D721Med (cell line): Measurements from ENCODE around the gene LRFN2.

Source experiments
- DNase-seq: peaks from one replicate; pipeline ENCODE4 v3.0.0; 2011; ENCODE audit warnings: low spot score; ENCODE audit not compliant: insufficient read length
- FAIRE-seq: peaks from 2 replicates; lab custom pipeline; 2011; peaks lifted over from hg19 to GRCh38; lab: Jason Lieb, UNC
- TF ChIP-seq, protein P1 (sequence below): IDR thresholded peaks from 2 replicates; pipeline ENCODE4 v1.5.1; 2012; ENCODE audit warnings: mild to moderate bottlenecking, control low read depth; ENCODE audit not compliant: insufficient read depth; ENCODE audit errors: missing control alignments

LRFN2 gene

DNA sequence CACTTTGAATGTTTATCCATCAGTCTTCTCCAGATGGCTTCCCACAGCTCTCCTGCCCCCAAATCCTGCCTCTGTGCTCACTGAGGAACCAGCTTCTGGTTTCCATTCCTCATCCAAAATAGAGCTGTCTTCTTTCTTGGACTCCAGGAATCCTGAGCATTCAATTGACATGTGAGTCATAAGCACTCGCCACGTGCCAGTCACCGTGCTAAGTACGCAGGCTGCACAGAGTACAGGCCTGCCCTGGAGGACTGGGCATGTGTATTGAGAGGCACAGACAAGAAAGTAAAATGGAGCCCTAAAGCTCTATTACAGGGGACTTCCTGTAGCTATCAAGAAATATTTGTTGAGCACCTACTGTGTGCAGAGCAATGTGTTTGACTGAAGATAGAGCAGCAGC, 39.7 kb upstream of the LRFN2 start:
- TF ChIP-seq, protein P1, sequence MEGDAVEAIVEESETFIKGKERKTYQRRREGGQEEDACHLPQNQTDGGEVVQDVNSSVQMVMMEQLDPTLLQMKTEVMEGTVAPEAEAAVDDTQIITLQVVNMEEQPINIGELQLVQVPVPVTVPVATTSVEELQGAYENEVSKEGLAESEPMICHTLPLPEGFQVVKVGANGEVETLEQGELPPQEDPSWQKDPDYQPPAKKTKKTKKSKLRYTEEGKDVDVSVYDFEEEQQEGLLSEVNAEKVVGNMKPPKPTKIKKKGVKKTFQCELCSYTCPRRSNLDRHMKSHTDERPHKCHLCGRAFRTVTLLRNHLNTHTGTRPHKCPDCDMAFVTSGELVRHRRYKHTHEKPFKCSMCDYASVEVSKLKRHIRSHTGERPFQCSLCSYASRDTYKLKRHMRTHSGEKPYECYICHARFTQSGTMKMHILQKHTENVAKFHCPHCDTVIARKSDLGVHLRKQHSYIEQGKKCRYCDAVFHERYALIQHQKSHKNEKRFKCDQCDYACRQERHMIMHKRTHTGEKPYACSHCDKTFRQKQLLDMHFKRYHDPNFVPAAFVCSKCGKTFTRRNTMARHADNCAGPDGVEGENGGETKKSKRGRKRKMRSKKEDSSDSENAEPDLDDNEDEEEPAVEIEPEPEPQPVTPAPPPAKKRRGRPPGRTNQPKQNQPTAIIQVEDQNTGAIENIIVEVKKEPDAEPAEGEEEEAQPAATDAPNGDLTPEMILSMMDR = no peak
- FAIRE-seq (no peak), DNase-seq (no peak)

DNA sequence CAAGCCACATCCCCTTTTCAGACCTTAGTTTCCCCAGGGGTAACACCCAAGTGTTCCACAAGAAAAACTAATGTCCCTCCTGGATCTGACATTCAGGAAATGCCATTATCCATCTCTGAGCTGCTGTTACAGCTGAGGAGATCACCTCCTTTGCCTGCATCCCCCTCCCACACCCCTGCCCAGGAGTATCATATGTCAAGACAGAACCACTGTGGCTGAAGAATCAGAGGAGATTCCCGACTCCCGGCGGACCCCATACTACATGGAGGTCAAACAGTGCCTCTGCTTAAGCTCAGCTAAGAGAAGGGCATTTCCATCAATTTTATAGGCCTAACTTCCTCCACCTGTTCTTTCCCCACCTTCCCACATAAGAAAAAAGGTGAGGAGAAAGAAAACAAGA, 36.8 kb upstream of the LRFN2 start:
- no peak for FAIRE-seq
- DNase-seq = no peak
- TF ChIP-seq, protein P1 = no peak

DNA sequence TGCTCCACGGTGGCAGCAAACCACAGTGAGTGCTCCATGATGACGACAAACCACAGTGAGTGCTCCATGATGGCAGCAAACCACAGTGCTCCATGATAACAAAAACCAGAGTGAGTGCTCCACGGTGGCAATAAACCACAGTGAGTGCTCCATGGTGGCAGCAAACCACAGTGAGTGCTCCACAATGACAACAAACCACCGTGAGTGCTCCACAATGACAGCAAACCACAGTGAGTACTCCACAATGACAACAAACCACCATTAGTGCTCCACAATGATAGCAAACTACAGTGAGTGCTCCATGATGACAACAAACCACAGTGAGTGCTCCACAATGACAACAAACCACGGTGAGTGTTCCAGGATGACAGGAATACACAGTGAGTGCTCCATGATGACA, 36.0 kb upstream of the LRFN2 start:
- TF ChIP-seq, protein P1 = no peak
- no peak for DNase-seq
- FAIRE-seq = no peak

DNA sequence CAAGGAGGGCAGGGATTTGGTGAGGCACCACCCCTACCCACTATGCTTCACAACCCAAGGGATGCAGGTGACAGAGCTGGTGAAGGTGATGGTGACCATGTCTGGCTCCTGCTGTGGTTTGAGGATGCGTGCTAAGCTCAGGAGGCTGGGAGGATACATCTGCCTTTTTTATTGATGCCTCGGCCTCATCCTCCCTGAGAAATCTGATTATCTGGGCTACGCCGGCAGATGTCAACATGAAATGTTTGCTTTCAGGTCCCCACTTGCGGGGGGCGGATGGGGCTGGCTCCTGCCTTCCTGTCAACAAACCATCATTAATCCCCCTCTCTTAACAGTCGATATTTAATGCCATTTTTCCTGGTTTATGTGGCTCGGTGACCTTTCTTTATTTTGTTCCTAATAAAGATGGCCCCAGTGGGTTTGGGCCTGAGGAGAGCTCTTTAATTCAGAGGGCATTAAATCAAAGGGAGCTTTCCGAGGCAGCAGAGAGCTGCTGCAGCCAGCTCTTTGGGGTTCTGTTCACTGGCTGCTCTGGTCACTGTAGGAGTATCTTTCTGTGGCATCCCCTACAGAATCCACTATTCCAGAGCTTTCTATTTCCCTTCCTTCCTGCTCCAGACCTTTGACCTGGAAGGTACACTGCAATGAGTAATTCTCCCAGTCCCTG, 33.5 kb upstream of the LRFN2 start:
- DNase-seq (no peak), FAIRE-seq (peak; percentile 21)
- TF ChIP-seq, protein P1 = no peak

DNA sequence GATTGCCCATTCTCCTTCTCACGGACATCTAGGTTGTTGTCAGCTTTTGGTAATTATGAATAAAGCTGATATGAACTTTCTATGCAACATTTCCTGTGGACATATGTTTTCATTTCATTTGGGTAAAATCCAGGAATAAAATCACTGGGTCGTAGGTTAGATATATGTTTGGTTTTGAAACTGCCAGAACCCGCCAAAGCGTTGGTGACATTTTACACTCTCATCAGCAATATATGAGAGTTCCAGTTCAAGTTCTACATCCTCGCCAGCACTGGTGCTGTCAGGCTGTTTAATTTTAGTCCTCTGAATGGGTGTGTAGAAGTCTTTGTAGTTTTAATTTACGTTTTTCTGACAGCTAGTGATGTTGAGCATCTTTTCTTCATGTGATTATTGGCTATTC, 27.5 kb upstream of the LRFN2 start:
- FAIRE-seq (no peak), DNase-seq (no peak)
- TF ChIP-seq, protein P1 = no peak

DNA sequence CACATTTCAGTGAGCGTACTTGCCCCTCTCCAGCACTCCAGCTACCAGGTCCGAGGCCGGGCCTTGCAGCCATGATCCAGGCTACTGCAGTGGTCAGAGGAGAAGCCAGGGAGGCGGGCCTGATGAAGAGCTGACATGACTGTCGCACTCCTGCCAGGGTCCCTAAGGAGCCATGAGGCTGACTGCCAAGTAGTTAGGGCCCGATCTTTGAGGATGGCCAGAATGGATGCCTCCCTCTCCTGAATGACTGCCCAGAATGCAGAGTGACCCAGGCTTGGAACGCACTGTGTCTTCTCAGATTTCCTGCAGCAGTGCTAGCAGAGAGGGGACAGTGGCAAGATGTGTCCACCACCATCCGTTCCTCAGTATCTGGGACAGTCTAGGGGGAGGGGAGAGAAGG, 24.7 kb upstream of the LRFN2 start:
- FAIRE-seq = no peak
- TF ChIP-seq, protein P1 = no peak
- no peak for DNase-seq

DNA sequence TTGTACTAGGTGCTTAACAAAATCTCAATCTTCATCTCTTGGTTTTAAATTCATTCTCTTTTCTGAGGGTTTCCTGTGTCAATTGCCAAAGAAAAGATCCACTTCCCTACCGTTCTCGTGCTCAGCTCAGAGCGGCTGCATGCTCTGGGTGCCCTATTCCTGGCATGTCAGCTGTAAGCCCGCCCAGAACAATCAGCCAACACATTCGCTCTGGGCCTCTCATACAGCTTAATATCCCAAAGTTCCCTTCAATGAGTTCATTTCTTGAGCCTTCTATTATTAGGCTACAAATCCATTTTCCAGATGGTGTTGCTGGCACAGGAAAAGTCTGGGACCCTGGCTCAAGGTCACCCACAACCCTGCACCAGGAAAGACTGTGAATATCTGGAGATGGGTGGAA, 24.3 kb upstream of the LRFN2 start:
- FAIRE-seq = no peak
- no peak for DNase-seq
- TF ChIP-seq, protein P1 = no peak
